Natural killer cell (primary cell): ENCODE results near the gene ERFL. TPM values are rescaled to one million over a fixed set of nuclear protein-coding genes. Genes with fewer than 3 reads are reported as not detected.

ENCODE experiments used
- ATAC-seq, 3 donors: fragments of 150-1000 bp in 2 of 3; fragments of 200-7000 bp in 1 of 3; cut with Tn5 transposase; 1 replicate in 1 of 3; 2 replicates in 2 of 3; pipeline ENCODE4 v1.10.0; 2021; ENCODE audit warnings: mild to moderate bottlenecking in 2 of 3, moderate library complexity in 2 of 3
- DNase-seq, 2 donors: peaks; one replicate each; pipeline versions ENCODE4 v3.0.0 to v3.0.0-alpha.2; 2013 to 2021; ENCODE audit warnings: mixed read lengths in 1 of 2
- H3K27ac ChIP-seq: one replicate; pipeline ENCODE4 v1.5.1; 2013; ENCODE audit warnings: mild to moderate bottlenecking, low read length
- H3K27me3 ChIP-seq: one replicate; pipeline ENCODE4 v1.6.1; 2013; ENCODE audit warnings: low read length; ENCODE audit not compliant: control insufficient read depth, insufficient read depth
- H3K36me3 ChIP-seq: one replicate; pipeline ENCODE4 v1.6.1; 2013; ENCODE audit warnings: low read length; ENCODE audit not compliant: control insufficient read depth, insufficient read depth
- H3K4me1 ChIP-seq: one replicate; pipeline ENCODE4 v1.6.1; 2013; ENCODE audit warnings: low read length; ENCODE audit not compliant: control insufficient read depth, insufficient read depth
- H3K4me3 ChIP-seq: one replicate; pipeline ENCODE4 v1.5.1; 2013; ENCODE audit warnings: low read length
- H3K9me3 ChIP-seq: one replicate; pipeline ENCODE4 v1.6.1; 2013; ENCODE audit warnings: low read length; ENCODE audit not compliant: control insufficient read depth, insufficient read depth
- H3K27ac Mint-ChIP-seq, 2 donors: one replicate each; pipeline ENCODE4 v1.8.0; 2022; ENCODE audit warnings: mild to moderate bottlenecking in 2 of 2, mixed read lengths in 2 of 2, moderate library complexity in 1 of 2
- H3K27me3 Mint-ChIP-seq, 2 donors: one replicate each; pipeline ENCODE4 v1.8.0; 2022; ENCODE audit warnings: low read depth in 2 of 2, mixed read lengths in 2 of 2
- H3K36me3 Mint-ChIP-seq: one replicate; pipeline ENCODE4 v1.8.0; 2022; ENCODE audit warnings: mixed read lengths
- H3K4me1 Mint-ChIP-seq, 2 donors: one replicate each; pipeline ENCODE4 v1.8.0; 2022; ENCODE audit warnings: mixed read lengths in 2 of 2
- H3K4me3 Mint-ChIP-seq: one replicate; pipeline ENCODE4 v1.8.0; 2022; ENCODE audit warnings: mild to moderate bottlenecking, moderate library complexity, mixed read lengths
- H3K9me3 Mint-ChIP-seq, 2 donors: one replicate each; pipeline ENCODE4 v1.8.0; 2022; ENCODE audit warnings: mixed read lengths in 2 of 2
- WGBS: methylation state at CpG from one replicate; pipeline ENCODE4 v1.1.7; 2013; ENCODE audit warnings: missing lambda C conversion rate; ENCODE audit not compliant: insufficient coverage; 5-methylcytosine and 5-hydroxymethylcytosine counted together
- intact Hi-C: fragments of 100-400 bp; cut with micrococcal nuclease; formaldehyde crosslinking; loops from one replicate; pipeline ENCODE4 v1.14.2; 2022
- total RNA-seq, 4 donors: library from RNA; stranded (reverse); fragments of 120-200 nt in 1 of 4; gene quantifications; one replicate each; pipeline versions ENCODE4 v1.2.3 to v1.2.4, GENCODE V29; 2013 to 2022
- TF ChIP-seq, protein P1 (sequence below): fragments of 200-600 bp; IDR thresholded peaks from one replicate; pipeline ENCODE4 v1.8.0; 2022; ENCODE audit warnings: antibody characterized with exemption

Gene ERFL
- total RNA-seq, 3 donors from 2014 or later (not counting 1 experiment from before 2014, with no cell fraction given): 1.1 to 2.1 (median 1.5) TPM

DNA sequence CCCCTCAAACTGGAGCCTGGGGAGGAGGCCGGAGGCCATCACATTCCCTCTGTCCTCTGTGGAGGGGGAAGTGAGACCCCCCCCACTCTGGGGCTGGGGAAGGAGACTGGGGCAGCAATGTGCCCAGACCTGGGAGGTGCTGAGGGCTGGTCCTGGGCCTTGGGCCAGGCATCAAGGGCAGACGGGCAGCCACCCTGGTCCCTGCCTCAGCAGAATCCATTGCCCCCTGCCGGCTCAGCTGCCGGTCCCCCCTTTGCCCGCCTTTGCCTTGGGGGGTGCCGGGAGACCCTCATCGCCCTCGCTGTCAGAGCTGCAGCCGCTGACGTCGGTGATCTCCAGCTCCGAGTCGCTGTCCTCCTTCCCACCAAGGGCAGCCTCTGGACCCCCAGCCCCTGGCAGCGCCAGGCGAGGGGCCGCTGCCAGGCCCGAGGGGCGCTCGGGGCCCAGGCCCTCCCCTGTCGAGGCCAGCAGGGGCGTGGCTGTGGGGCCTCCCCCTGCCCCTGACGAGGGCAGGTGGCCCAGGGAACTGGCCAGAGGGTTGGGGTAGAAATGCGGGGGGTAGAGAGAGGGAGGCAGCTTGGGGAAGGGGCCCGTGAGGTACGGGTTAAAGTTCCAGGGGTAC lies 20.1 kb downstream of the ERFL start:
- H3K36me3 ChIP-seq: peaks cover 48% of the 10 kb centered on the region
- Mint-ChIP-seq H3K27me3 (peaks cover 0 to 7% of the 10 kb centered on the region in 2 donors), H3K36me3 (no peaks in the 10 kb centered on the region), H3K4me1 (peaks cover 32 to 49% of the 10 kb centered on the region in 2 donors), H3K9me3 (no peaks in the 10 kb centered on the region), H3K27ac (no peak overlapping the region), H3K4me3 (no peak overlapping the region)
- no peak for ATAC-seq
- DNase-seq: no peak
- H3K9me3 ChIP-seq: no peaks in the 10 kb centered on the region
- H3K27ac ChIP-seq: no peak overlapping the region
- H3K27me3 ChIP-seq: peaks cover 10% of the 10 kb centered on the region
- intact Hi-C loops: no loop called here
- H3K4me1 ChIP-seq: peaks cover 41% of the 10 kb centered on the region
- H3K4me3 ChIP-seq: no peak overlapping the region
- WGBS: 92% methylated on average over 24 of the region's 25 CpGs
- TF ChIP-seq, protein P1, sequence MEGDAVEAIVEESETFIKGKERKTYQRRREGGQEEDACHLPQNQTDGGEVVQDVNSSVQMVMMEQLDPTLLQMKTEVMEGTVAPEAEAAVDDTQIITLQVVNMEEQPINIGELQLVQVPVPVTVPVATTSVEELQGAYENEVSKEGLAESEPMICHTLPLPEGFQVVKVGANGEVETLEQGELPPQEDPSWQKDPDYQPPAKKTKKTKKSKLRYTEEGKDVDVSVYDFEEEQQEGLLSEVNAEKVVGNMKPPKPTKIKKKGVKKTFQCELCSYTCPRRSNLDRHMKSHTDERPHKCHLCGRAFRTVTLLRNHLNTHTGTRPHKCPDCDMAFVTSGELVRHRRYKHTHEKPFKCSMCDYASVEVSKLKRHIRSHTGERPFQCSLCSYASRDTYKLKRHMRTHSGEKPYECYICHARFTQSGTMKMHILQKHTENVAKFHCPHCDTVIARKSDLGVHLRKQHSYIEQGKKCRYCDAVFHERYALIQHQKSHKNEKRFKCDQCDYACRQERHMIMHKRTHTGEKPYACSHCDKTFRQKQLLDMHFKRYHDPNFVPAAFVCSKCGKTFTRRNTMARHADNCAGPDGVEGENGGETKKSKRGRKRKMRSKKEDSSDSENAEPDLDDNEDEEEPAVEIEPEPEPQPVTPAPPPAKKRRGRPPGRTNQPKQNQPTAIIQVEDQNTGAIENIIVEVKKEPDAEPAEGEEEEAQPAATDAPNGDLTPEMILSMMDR: no peak

DNA sequence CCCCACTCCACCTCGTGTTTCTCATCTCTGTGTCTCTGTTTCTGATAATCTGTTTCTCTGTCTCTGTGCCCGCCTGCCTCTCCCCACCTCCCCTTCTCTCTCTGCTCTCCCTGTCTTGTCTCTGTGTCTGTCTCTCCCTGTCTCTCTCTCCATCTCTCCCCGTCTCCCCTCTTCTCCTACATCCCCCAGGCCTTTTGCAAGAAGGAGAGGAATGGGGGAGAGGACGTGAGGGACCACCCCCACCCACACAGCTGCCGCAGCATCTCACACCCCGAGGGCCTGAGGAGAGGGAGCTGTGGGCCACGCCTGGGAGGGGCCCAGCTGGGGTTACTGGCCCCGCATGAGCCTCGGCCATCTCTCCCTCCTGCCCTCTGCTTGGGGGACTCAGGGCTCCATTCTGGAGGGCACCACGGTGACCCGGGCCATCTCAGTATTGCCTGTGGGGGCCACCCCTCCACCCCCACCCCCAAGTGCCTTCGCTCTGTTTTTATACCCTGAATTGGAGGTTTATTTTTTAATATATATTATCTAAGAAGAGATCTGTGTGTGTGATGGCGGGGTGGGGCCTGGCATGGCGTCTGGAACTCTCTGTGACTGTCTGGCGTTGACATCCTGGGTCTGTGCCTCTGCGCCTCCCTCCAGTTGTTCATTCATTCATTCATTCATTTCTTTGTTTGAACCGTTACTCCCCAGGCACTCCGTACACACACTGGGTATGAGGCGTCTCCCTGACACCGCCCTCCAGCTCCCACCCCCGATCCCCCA lies 21.2 kb downstream of the ERFL start:
- Histone ChIP-seq H3K36me3 (peaks cover 58% of the 10 kb centered on the region), H3K4me3 (no peak overlapping the region), H3K4me1 (peaks cover 39% of the 10 kb centered on the region), H3K27ac (no peak overlapping the region), H3K27me3 (peaks cover 2% of the 10 kb centered on the region), H3K9me3 (no peaks in the 10 kb centered on the region)
- 83% methylated on average over 18 of the region's 21 CpGs for WGBS
- Mint-ChIP-seq H3K9me3 (no peaks in the 10 kb centered on the region), H3K27ac (peak overlapping the region; percentile 9 to 51), H3K4me1 (peaks cover 27 to 49% of the 10 kb centered on the region in 2 donors), H3K4me3 (no peak overlapping the region), H3K27me3 (no peaks in the 10 kb centered on the region), H3K36me3 (no peaks in the 10 kb centered on the region)
- intact Hi-C loops: no loop called here
- DNase-seq: no peak
- TF ChIP-seq, protein P1: no peak
- peak in 1 of 3 donors; percentile 22 for ATAC-seq

GRCh38 chr19:41906271-41906670 lies 22.0 kb downstream of the ERFL start:
- 93% methylated on average over 6 of the region's 9 CpGs for WGBS
- H3K9me3 Mint-ChIP-seq: no peaks in the 10 kb centered on the region
- no peak for ATAC-seq
- Histone ChIP-seq H3K9me3 (no peaks in the 10 kb centered on the region), H3K4me3 (no peak overlapping the region), H3K4me1 (peaks cover 37% of the 10 kb centered on the region), H3K27ac (no peak overlapping the region), H3K36me3 (peaks cover 66% of the 10 kb centered on the region), H3K27me3 (no peaks in the 10 kb centered on the region)
- H3K27ac Mint-ChIP-seq: peak overlapping the region; percentile 47 to 51
- no peak for DNase-seq
- H3K4me1 Mint-ChIP-seq: peaks cover 18 to 53% of the 10 kb centered on the region in 2 donors
- TF ChIP-seq, protein P1: no peak
- no peak overlapping the region for H3K4me3 Mint-ChIP-seq
- intact Hi-C loops: no loop called here
- H3K27me3 Mint-ChIP-seq: no peaks in the 10 kb centered on the region
- H3K36me3 Mint-ChIP-seq: no peaks in the 10 kb centered on the region
